K562 (cell line): Measurements from ENCODE around the gene CALD1. TPM values are rescaled to one million over a fixed set of nuclear protein-coding genes. Genes with fewer than 3 reads are reported as not detected.

Source experiments
- ATAC-seq: fragments of 200-7000 bp; cut with Tn5 transposase; 3 replicates; pipeline ENCODE4 v1.9.1; 2020; ENCODE audit warnings: moderate library complexity
- BruUV-seq: library from RNA; stranded (reverse); fragments of 400-500 nt; replicated peaks from 2 replicates; lab custom pipeline; 2021; lab: Mats Ljungman, UMichigan
- CTCF ChIA-PET: fragments of 300-600 bp; formaldehyde crosslinking; extraction: SDS; loops from one replicate; lab custom pipeline; 2021; ENCODE audit warnings: low intra/inter-chr PET ratio; lab: Yijun Ruan, JAX
- POLR2A ChIA-PET: fragments of 300-600, 350-650 bp; sonication (Branson Sonifier 250); formaldehyde crosslinking; extraction: SDS; loops from one replicate; lab custom pipeline; 2021; ENCODE audit warnings: antibody characterized with exemption, inconsistent platforms; lab: Yijun Ruan, JAX
- DNase-seq, 4 experiments: peaks; one replicate each; pipeline versions ENCODE4 v3.0.0 to v3.0.0-alpha.2; 2011 to 2018; ENCODE audit warnings: low spot score in 3 of 4, mixed read lengths in 3 of 4; ENCODE audit errors: extremely low read depth in 1 of 4
- FAIRE-seq: peaks from 2 replicates; lab custom pipeline; 2011; peaks lifted over from hg19 to GRCh38; lab: Jason Lieb, UNC
- H2AFZ ChIP-seq: 2 replicates; pipeline ENCODE4 v1.6.0; 2011; ENCODE audit warnings: low read depth, low read length, control low read depth, inconsistent platforms
- H3K27ac ChIP-seq: fragments of 200-600 bp; 3 replicates; pipeline ENCODE4 v1.8.0; 2011; ENCODE audit warnings: low read depth, mild to moderate bottlenecking, control low read depth, inconsistent platforms, low read length, moderate library complexity, mixed read lengths; ENCODE audit errors: extremely low read depth
- H3K27me3 ChIP-seq, 2 experiments: fragments of 300-600 bp in 1 of 2; 2 replicates in 1 of 2; 3 replicates in 1 of 2; pipeline versions ENCODE4 v1.6.0 to v1.8.0; 2011; ENCODE audit warnings: inconsistent platforms in 2 of 2, low read length in 2 of 2, mild to moderate bottlenecking in 1 of 2, mixed read lengths in 1 of 2, moderate library complexity in 1 of 2; ENCODE audit not compliant: control insufficient read depth in 2 of 2, insufficient read depth in 2 of 2
- H3K36me3 ChIP-seq: fragments of 300-600 bp; 3 replicates; pipeline ENCODE4 v1.8.0; 2011; ENCODE audit warnings: mild to moderate bottlenecking, low read length, inconsistent platforms; ENCODE audit not compliant: control insufficient read depth, insufficient read depth
- H3K4me1 ChIP-seq, 2 experiments: fragments of 200-600 bp in 1 of 2; replicated peaks in 1 of 2; 2 replicates in 1 of 2; 3 replicates in 1 of 2; pipeline versions ENCODE4 v1.5.1 to v1.8.0; 2011; ENCODE audit warnings: inconsistent platforms in 2 of 2, low read length in 2 of 2, mild to moderate bottlenecking in 1 of 2, mixed read lengths in 1 of 2, moderate library complexity in 1 of 2; ENCODE audit not compliant: control insufficient read depth in 2 of 2, insufficient read depth in 2 of 2
- H3K4me2 ChIP-seq: 2 replicates; pipeline ENCODE4 v1.6.1; 2011; ENCODE audit warnings: low read length, control low read depth, inconsistent platforms, mixed read lengths; ENCODE audit not compliant: insufficient read depth
- H3K4me3 ChIP-seq: fragments of 200-600 bp; sonication (generic), shearing (Covaris generic); 2 replicates; pipeline ENCODE4 v1.5.1; 2016; ENCODE audit warnings: control low read depth, inconsistent platforms
- H3K79me2 ChIP-seq: fragments of 200-600 bp; 3 replicates; pipeline ENCODE4 v1.8.0; 2011; ENCODE audit warnings: low read length, inconsistent platforms; ENCODE audit not compliant: control insufficient read depth, insufficient read depth
- H3K9ac ChIP-seq, 2 experiments: 2 replicates each; pipeline versions ENCODE4 v1.6.0 to v1.6.1; 2011; ENCODE audit warnings: low read depth in 2 of 2, low read length in 2 of 2, control low read depth in 1 of 2, inconsistent platforms in 1 of 2, mild to moderate bottlenecking in 1 of 2, mixed read lengths in 1 of 2; ENCODE audit not compliant: insufficient read depth in 1 of 2
- H3K9me1 ChIP-seq: one replicate; pipeline ENCODE4 v1.6.0; 2011; ENCODE audit warnings: inconsistent platforms, mild to moderate bottlenecking, low read length, moderate library complexity; ENCODE audit not compliant: control insufficient read depth, insufficient read depth
- H3K9me3 ChIP-seq: replicated peaks from 2 replicates; pipeline ENCODE4 v1.5.1; 2011; ENCODE audit warnings: low read depth, low read length, inconsistent platforms; ENCODE audit not compliant: control insufficient read depth, insufficient read depth
- H4K20me1 ChIP-seq: replicated peaks from 2 replicates; pipeline ENCODE4 v1.6.1; 2011; ENCODE audit warnings: low read length, inconsistent platforms, mixed read lengths; ENCODE audit not compliant: control insufficient read depth, insufficient read depth
- CREB3 ChIP-seq: fragments of 450-650 bp; conservative IDR thresholded peaks from 2 replicates; pipeline ENCODE4 v1.6.1; 2016; ENCODE audit warnings: missing genetic modification characterization, low read depth, mild to moderate bottlenecking, missing compliant biosample characterization, moderate library complexity
- ELK3 ChIP-seq: fragments of 450-650 bp; formaldehyde crosslinking; IDR thresholded peaks from 2 replicates; pipeline ENCODE4 v1.4.0; 2020; ENCODE audit warnings: mild to moderate bottlenecking
- ILK ChIP-seq: fragments of 450-650 bp; IDR thresholded peaks from 2 replicates; pipeline ENCODE4 v1.6.1; 2016; ENCODE audit warnings: missing genetic modification characterization, low read depth, mild to moderate bottlenecking, missing compliant biosample characterization, moderate library complexity, borderline replicate concordance
- KAT2B ChIP-seq: IDR thresholded peaks from one replicate; pipeline ENCODE4 v1.6.1; 2012; ENCODE audit warnings: low read depth, mild to moderate bottlenecking, control low read depth, inconsistent platforms, low read length, moderate library complexity
- PREB ChIP-seq: sonication (generic); formaldehyde crosslinking; IDR thresholded peaks from 2 replicates; pipeline ENCODE4 v1.8.1; 2023; ENCODE audit warnings: mild to moderate bottlenecking, missing genetic modification reagents
- ZKSCAN1 ChIP-seq: fragments of 150-350 bp; IDR thresholded peaks from 2 replicates; pipeline ENCODE4 v1.6.1; 2016; ENCODE audit warnings: low read depth, low read length
- WGBS: fragments of 100-300 bp; shearing (Covaris generic); methylation state at CpG from one replicate; pipeline ENCODE4 v1.1.6; 2016; ENCODE audit warnings: low coverage, mixed read lengths; ENCODE audit not compliant: insufficient coverage; ENCODE audit errors: missing lambda C conversion rate; 5-methylcytosine and 5-hydroxymethylcytosine counted together
- in situ Hi-C: fragments of 300-500 bp; cut with MboI; formaldehyde crosslinking; loops from 4 replicates; pipeline ENCODE4 v1.15.0; 2018; ENCODE audit warnings: inconsistent platforms, mixed read lengths
- intact Hi-C: fragments of 100-400 bp; cut with micrococcal nuclease; formaldehyde crosslinking; loops from 2 replicates; pipeline ENCODE4 v1.14.2; 2022
- polyA plus RNA-seq, 8 experiments: library from polyadenylated mRNA; depleted of rRNA in 4 of 8; stranded (reverse) in 5 of 8; unstranded in 3 of 8; fragments of >200 nt; fragmentation: Nextera tagmentation in 2 of 8; fragmentation: Illumina TruSeq in 1 of 8; extraction: Ambion mirVana in 2 of 8; extraction: Trizol in 1 of 8; gene quantifications; 2 replicates each; pipeline versions ENCODE4 v1.2.1 to v1.2.3, GENCODE V29; 2011 to 2014; ENCODE audit warnings: inconsistent platforms in 1 of 8, missing spikeins in 1 of 8
- total RNA-seq, 7 experiments: library from RNA; depleted of rRNA in 6 of 7; stranded (reverse); fragments of >200 nt in 6 of 7; fragmentation: Illumina TruSeq in 2 of 7; extraction: Trizol in 2 of 7; gene quantifications; 2 replicates each; pipeline versions ENCODE4 v1.2.1 to v1.2.3, GENCODE V29; 2011 to 2021; ENCODE audit warnings: low replicate concordance in 1 of 7

CALD1 gene
- total and polyA plus RNA-seq, 9 of the 15 experiments (the other 6 are each of a cell fraction or from before 2014, with no cell fraction given), result 0.40 TPM; not detected in 8

GRCh38 chr7:134993877-134994456, 214.5 kb downstream of the CALD1 start:
- Histone ChIP-seq H3K9ac (no peak overlapping the region), H3K36me3 (peaks cover 12% of the 10 kb centered on the region; the same call in 2 of the 3 replicates), H2AFZ (no peak overlapping the region), H4K20me1 (no peaks in the 10 kb centered on the region), H3K4me3 (no peak overlapping the region), H3K79me2 (no peaks in the 10 kb centered on the region), H3K27ac (no peak overlapping the region), H3K4me1 (peaks cover 0 to 16% of the 10 kb centered on the region in 2 experiments; a peak in 2 of 5 replicates), H3K4me2 (no peak overlapping the region), H3K27me3 (no peaks in the 10 kb centered on the region), H3K9me3 (no peaks in the 10 kb centered on the region), H3K9me1 (no peaks in the 10 kb centered on the region)
- ChIA-PET POLR2A (interaction anchor here (0.6 kb wide), 2 partner anchors 167 to 508 kb away, joined by 3 to 4 read pairs; no protein-coding TSS in a partner anchor), CTCF (no interaction called here)
- FAIRE-seq (no peak), ATAC-seq (no peak), DNase-seq (no peak)
- WGBS, result 77% methylated on average over 2 of the region's 2 CpGs
- intact Hi-C loops (no loop called here), in situ Hi-C loops (no loop called here)
- TF ChIP-seq PREB (CRISPR knock-in tag) (no peak), ELK3 (CRISPR knock-in tag) (no peak), ZKSCAN1 (no peak), ILK (no peak), CREB3 (tag) (no peak), KAT2B (no peak)
- no TSS peak for BruUV-seq
